Motor neuron (in vitro differentiated cells): ENCODE results near the gene FAM124A. TPM values are rescaled to one million over a fixed set of nuclear protein-coding genes. Genes with fewer than 3 reads are reported as not detected.
"Not testable (repeated sequence)": the region's sequence is repeated elsewhere in the genome, so short reads cannot be mapped to it uniquely, and the experiment has no call there.

Experiments used
- ATAC-seq, 8 experiments: fragments of 200-7000 bp; cut with Tn5 transposase; replicated peaks in 6 of 8; 2 replicates each; pipeline ENCODE4 v1.8.0; 2021; ENCODE audit warnings: mild to moderate bottlenecking in 8 of 8, moderate library complexity in 8 of 8
- H3K27ac ChIP-seq, 2 donors: fragments of 250-450 bp; sonication (Bioruptor Pico); 2 replicates each; pipeline ENCODE4 v1.9.0; 2021; ENCODE audit warnings: antibody characterized with exemption in 2 of 2, mild to moderate bottlenecking in 2 of 2, moderate library complexity in 1 of 2
- H3K4me1 ChIP-seq, 2 donors: fragments of 250-450 bp; sonication (Bioruptor Pico); replicated peaks in 1 of 2; 2 replicates each; pipeline ENCODE4 v1.6.1; 2021; ENCODE audit warnings: antibody characterized with exemption in 2 of 2, mild to moderate bottlenecking in 2 of 2, moderate library complexity in 1 of 2
- H3K4me3 ChIP-seq, 5 donors: fragments of 250-450 bp; sonication (Bioruptor Pico); 2 replicates each; pipeline ENCODE4 v1.9.0; 2021; ENCODE audit warnings: antibody characterized with exemption in 5 of 5, mild to moderate bottlenecking in 5 of 5, moderate library complexity in 4 of 5
- WGBS, 10 experiments: fragments of 450-650 bp; shearing (Covaris generic); methylation state at CpG; one replicate each; pipeline ENCODE4 v1.0.0; 2022; 5-methylcytosine and 5-hydroxymethylcytosine counted together
- in situ Hi-C, 9 experiments: fragments of 400-800 bp; cut with MboI; loops; one replicate each; pipeline ENCODE4 v1.15.0; 2021; ENCODE audit warnings: low sequenced_read_pairs in 9 of 9, low pct_unique_long_range_greater_than_20kb in 2 of 9; ENCODE audit not compliant: unreplicated experiment in 9 of 9
- total RNA-seq, 8 experiments: library from RNA; unstranded; fragments of 300-600 nt; gene quantifications; 2 replicates each; pipeline versions ENCODE4 v1.2.3 to v1.2.4, GENCODE V29; 2022

The FAM124A gene
- total RNA-seq, 8 experiments from 2014 or later: 3.3 to 14.4 (median 4.9) TPM

DNA sequence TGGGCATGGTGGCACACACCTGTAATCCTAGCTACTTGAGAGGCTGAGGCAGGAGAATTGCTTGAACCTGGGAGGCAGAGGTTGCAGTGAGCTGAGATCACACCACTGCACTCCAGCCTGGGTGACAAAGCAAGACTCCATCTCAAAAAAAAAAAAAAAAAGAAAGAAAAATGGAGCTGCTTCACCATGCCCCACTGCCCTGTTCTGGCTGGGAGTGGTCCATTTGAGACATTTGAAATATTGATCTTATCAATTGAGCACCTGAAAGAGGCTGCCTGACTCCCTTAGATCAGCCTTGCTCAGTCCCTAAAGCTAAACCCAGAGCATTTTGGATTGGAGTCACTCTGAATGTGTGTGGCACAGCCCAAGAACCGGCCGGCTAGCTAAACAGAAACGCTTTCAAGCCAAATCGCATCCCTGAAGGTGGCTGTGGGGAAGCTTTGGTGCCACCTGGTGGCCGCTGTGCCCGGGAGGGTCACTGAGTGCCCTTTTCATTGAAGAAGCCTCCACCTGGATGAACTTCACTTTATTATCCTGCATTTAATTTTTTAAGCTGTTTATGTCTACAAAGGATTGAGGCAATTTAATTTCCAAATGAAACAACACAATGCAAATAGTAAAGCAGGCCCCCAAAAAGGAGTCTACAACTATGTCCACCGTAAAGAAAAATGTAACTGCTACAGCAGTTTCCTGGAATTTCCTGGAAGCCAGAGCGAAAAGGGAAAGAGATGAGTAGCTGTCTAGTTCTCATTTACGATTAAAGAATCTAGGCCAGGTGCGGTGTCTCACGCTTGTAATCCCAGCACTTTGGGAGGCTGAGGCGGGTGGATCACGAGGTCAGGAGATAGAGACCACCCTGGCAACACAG lies 64.2 kb downstream of the FAM124A start:
- ATAC-seq: peak; percentile 82 to 95 (median 90)
- in situ Hi-C loops: loop anchor here in 5 of 9 experiments (10.0 to 25.0 kb wide), 4 partner anchors 124 to 149 kb away; no protein-coding TSS in a partner anchor
- 0 to 83% (median 25%) methylated on average over 1 to 10 of the region's 13 CpGs; no CpG with 5 or more reads in 2 of the 10 experiments for WGBS, 10 experiments

GRCh38 chr13:51287758-51288157 lies 65.6 kb downstream of the FAM124A start:
- H3K4me1 ChIP-seq: no peaks in the 10 kb centered on the region
- 55 to 100% (median 82%) methylated on average over 1 to 4 of the region's 4 CpGs; no CpG with 5 or more reads in 4 of the 10 experiments for whole genome bisulfite sequencing, 10 experiments
- no peak overlapping the region for H3K4me3 ChIP-seq
- in situ Hi-C loops: loop anchor here in 5 of 9 experiments (10.0 to 25.0 kb wide), 4 partner anchors 125 to 150 kb away; no protein-coding TSS in a partner anchor
- H3K27ac ChIP-seq: no peak overlapping the region
- ATAC-seq: no peak

More for the DNA sequence above, 64.2 kb downstream of the FAM124A start:
- Histone ChIP-seq H3K4me3 (no peak overlapping the region), H3K4me1 (no peaks in the 10 kb centered on the region), H3K27ac (no peak overlapping the region)

DNA sequence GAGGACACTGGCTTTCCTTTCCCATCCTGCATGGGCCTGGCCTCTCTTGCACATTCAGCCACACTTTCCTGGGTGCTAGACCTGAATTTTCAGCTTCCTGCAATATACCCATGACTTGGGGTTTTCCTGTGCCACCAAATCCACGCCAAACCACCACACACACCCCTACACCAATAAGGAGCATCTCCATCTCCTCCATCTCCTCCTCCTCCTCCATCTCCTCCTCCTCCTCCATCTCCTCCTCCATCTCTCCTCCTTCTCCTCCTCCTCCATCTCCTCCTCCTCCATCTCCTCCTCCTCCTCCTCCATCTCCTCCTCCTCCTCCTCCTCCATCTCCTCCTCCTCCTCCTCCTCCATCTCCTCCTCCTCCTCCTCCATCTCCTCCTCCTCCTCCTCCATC lies 66.1 kb downstream of the FAM124A start:
- in situ Hi-C loops: loop anchor here in 5 of 9 experiments (10.0 to 25.0 kb wide), 4 partner anchors 126 to 151 kb away; no protein-coding TSS in a partner anchor
- no CpG with 5 or more reads among the region's 1 CpG for WGBS, 10 experiments
- not testable (repeated sequence) for H3K27ac ChIP-seq, H3K4me3 ChIP-seq, ATAC-seq, H3K4me1 ChIP-seq

GRCh38 chr13:51291341-51291740 lies 69.1 kb downstream of the FAM124A start:
- in situ Hi-C loops: loop anchor here in 3 of 9 experiments (10.0 to 25.0 kb wide), 3 partner anchors 129 to 154 kb away; no protein-coding TSS in a partner anchor
- ATAC-seq: peak in 1 of 8 experiments; percentile 59
- no peak overlapping the region for H3K27ac ChIP-seq
- H3K4me1 ChIP-seq: no peaks in the 10 kb centered on the region
- H3K4me3 ChIP-seq: no peak overlapping the region
- WGBS, 10 experiments: 50 to 100% (median 80%) methylated on average over 1 to 5 of the region's 5 CpGs; no CpG with 5 or more reads in 1 of the 10 experiments

DNA sequence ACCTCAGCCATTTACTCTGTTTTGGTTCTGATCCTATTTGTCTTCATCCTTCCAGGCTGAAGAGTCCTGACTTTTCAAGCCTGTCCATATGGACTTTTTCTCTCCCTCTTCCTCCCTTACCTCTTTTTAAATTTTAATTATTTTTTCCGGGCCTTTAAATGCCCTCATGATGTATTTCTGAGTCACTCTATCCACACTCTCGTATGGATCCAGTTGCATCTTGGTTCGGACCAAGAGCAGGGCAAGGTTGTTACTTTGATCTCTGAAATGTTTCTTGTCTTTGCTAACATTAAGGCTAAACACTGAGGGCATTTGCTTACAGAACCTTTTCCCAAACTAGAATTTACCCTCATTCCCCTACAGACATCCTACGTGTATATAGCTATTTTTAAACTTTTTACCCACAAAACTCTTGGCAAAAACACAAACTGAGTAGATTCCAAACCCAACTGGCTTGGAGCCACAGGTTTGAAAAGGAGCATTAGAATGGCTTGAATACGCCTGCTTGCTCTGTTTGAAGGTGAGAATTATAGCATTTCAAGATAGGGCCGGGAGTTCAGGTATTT lies 69.9 kb downstream of the FAM124A start:
- no peaks in the 10 kb centered on the region for H3K4me1 ChIP-seq
- no peak for ATAC-seq
- no peak overlapping the region for H3K4me3 ChIP-seq
- 27 to 89% (median 63%) methylated on average over 2 to 6 of the region's 6 CpGs; no CpG with 5 or more reads in 2 of the 10 experiments for WGBS, 10 experiments
- in situ Hi-C loops: loop anchor here in 3 of 9 experiments (10.0 to 25.0 kb wide), 3 partner anchors 130 to 155 kb away; no protein-coding TSS in a partner anchor
- H3K27ac ChIP-seq: no peak overlapping the region

GRCh38 chr13:51297556-51297955 lies 75.4 kb downstream of the FAM124A start:
- 63 to 100% (median 72%) methylated on average over 1 to 2 of the region's 2 CpGs; no CpG with 5 or more reads in 5 of the 10 experiments for whole genome bisulfite sequencing, 10 experiments
- in situ Hi-C loops: loop anchor here in 3 of 9 experiments (10.0 to 25.0 kb wide), 3 partner anchors 135 to 160 kb away; no protein-coding TSS in a partner anchor
- H3K4me1 ChIP-seq: peaks cover 0 to 9% of the 10 kb centered on the region in 2 donors
- H3K4me3 ChIP-seq: no peak overlapping the region
- no peak overlapping the region for H3K27ac ChIP-seq
- ATAC-seq: peak in 1 of 8 experiments; percentile 42

- ATAC-seq: peak in 4 of 8 experiments; percentile 40 to 75 (median 47)
- no CpG with 5 or more reads among the region's 1 CpG for WGBS, 10 experiments
- peaks cover 8 to 12% of the 10 kb centered on the region in 2 donors for H3K4me1 ChIP-seq
- no peak overlapping the region for H3K27ac ChIP-seq
- no peak overlapping the region for H3K4me3 ChIP-seq
- in situ Hi-C loops: loop anchor here in 3 of 9 experiments (10.0 to 25.0 kb wide), 3 partner anchors 137 to 162 kb away; no protein-coding TSS in a partner anchor
Observed at GRCh38 chr13:51298812-51299211, 76.6 kb downstream of the FAM124A start.

GRCh38 chr13:51303063-51303552 lies 80.9 kb downstream of the FAM124A start:
- in situ Hi-C loops: no loop called here
- peak overlapping the region in 1 of 2 donors; percentile 34 for H3K27ac ChIP-seq
- peaks cover 8 to 15% of the 10 kb centered on the region in 2 donors for H3K4me1 ChIP-seq
- no peak overlapping the region for H3K4me3 ChIP-seq
- peak in 5 of 8 experiments; percentile 11 to 71 (median 63) for ATAC-seq
- WGBS, 10 experiments: 0 to 79% (median 29%) methylated on average over 1 to 2 of the region's 2 CpGs; no CpG with 5 or more reads in 4 of the 10 experiments

DNA sequence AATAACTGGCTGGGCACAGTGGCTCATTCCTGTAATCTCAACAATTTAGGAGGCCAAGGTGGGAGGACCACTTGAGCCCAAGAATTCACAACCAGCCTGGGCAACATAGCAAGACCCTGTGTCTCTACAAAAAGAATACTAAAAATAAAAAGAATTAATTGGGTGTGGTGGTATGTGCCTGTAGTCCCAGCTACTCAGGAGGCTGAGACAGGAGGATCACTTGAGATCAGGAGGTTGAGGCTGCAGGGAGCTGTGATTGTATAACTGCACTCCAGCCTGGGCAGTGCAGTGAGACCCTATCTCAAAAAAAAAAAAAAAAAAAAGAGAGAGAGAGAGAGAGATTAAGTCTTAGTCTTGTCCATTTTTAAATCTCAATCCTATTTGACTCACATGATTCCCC lies 81.7 kb downstream of the FAM124A start:
- no peak for ATAC-seq
- H3K4me3 ChIP-seq: no peak overlapping the region
- peaks cover 8 to 13% of the 10 kb centered on the region in 2 donors for H3K4me1 ChIP-seq
- H3K27ac ChIP-seq: no peak overlapping the region
- in situ Hi-C loops: no loop called here

DNA sequence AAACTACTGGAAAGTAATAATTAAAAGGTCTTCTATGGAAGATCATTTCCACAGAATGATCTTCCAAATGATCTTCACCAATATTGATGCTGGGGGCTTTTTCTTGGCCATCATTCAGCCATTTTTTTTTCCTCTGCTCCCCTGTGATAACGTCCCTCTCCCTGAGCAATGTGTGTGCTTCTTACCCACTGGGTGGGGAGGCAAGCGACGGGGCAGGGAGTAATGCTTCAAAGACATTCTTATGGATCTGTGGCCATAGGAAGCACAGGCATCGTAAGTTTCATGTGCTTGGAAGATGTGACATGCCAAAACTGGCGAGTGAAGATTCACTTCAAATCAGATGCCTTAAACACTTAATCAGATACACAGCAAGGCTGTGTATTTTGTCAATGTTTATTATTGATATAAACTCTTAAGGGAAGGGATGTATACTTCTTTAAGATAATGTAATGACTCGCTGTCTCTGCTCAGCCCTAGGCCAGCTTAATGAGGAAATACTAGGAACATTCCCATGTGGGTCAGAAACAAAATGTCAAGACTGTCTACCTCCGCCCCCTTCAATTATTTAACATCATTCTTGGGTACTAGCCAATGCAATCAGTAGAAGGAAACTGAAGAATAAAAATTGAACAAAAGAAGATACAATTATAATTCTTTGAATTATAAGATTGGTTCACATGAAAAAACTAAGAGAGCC lies 83.2 kb downstream of the FAM124A start:
- no peak overlapping the region for H3K27ac ChIP-seq
- H3K4me1 ChIP-seq: peaks cover 8 to 13% of the 10 kb centered on the region in 2 donors
- WGBS, 10 experiments: 35 to 100% (median 65%) methylated on average over 2 to 7 of the region's 7 CpGs
- H3K4me3 ChIP-seq: no peak overlapping the region
- ATAC-seq: no peak
- in situ Hi-C loops: no loop called here

DNA sequence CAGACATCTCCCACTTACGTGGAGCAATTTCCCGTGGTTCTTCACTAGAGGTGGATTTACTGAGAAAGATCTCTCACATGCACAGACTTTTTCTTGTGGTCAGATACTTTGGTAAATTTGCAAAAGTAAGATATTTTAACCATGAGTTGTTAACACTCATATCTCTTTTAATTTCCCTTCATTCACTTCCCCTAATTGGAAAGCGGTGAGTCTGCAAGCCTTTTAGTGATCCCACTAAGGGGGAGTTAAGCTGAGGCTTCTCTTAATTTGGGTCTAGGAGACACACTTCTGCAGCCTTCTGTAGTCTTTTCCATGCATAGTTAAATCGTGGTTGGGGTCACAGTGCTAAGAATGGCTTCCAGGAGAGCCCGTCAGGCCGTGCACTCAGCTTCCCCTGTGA lies 86.6 kb downstream of the FAM124A start:
- ATAC-seq: no peak
- in situ Hi-C loops: no loop called here
- WGBS, 10 experiments: 44 to 100% (median 86%) methylated on average over 2 to 6 of the region's 6 CpGs; no CpG with 5 or more reads in 3 of the 10 experiments
- H3K4me1 ChIP-seq: peaks cover 0 to 3% of the 10 kb centered on the region in 2 donors
- H3K27ac ChIP-seq: no peak overlapping the region
- H3K4me3 ChIP-seq: no peak overlapping the region

DNA sequence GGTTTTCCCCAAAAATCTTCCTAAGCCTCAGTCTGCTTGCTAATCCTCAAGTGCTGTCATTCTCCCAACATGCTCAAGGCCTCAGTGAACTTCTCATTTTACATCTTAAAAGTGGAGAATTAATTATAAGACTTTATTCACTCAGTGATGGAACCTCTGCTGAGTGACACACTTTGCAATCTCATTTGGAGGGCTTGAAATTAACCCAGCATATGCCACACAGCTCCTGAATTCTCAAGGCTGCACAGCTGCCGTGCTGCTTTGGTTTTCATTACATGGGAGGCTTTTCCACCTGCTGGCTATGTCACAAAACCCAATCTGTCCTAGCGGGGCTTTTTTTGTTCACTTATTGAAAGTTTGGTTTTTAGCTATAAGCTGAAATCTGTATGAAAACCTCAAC lies 89.0 kb downstream of the FAM124A start:
- no peak overlapping the region for H3K27ac ChIP-seq
- H3K4me1 ChIP-seq: peaks cover 2 to 14% of the 10 kb centered on the region in 2 donors
- no peak for ATAC-seq
- H3K4me3 ChIP-seq: no peak overlapping the region
- WGBS, 10 experiments: 13 to 100% (median 83%) methylated on average over 1 to 2 of the region's 2 CpGs; no CpG with 5 or more reads in 5 of the 10 experiments
- in situ Hi-C loops: no loop called here
